ENCODE measurements around the gene ZNF516. TPM values are rescaled to one million over a fixed set of nuclear protein-coding genes. Genes with fewer than 3 reads are reported as not detected.
A peak's percentile ranks its signal among the peaks of the same experiment; 100 is the strongest.

The ZNF516 gene
- total and polyA plus RNA-seq, 2 of the 13 experiments (the other 11 are each of a cell fraction or from before 2014, with no cell fraction given) = 16.6 to 18.7 TPM

DNA sequence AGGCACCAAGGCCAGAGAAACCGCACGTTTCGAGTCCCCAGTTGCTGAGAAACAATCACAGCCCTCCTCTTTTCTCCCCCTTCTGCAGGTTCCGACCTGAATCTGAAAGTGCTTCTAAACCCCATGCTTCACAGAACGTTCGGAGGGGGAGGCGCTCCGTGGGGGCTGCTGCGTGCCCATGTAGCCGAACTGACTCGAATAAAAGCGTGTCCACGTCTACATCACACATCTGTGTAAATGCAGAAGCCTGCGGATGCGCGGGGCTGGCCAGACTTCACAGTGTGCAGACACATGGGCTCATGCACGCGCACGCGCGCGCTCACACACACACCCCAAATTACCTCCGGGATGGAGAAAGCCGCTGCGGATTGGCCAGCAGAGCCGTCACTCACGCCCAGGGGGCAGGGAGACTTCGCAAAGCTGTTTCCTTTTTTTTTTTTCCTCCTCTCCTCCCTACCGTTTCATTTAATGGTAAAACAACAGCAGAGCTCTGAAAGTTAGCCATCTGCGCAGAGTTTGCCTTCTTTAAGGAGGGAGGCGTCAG is 2.3 kb downstream of the ZNF516 start (continued):
- peak; percentile 30; the same call in 1 of the 2 replicates for TF ChIP-seq AKAP8 (CRISPR knock-in tag; IDR thresholded peaks at IDR 0.05)
- peak; percentile 39 to 70; a peak in 3 of 4 replicates for TF ChIP-seq POLR2A (IDR thresholded peaks at IDR 0.05; ENCODE audit: insufficient read depth in 1 of 2, low read depth in 2 of 2, low read length in 2 of 2)
- TF ChIP-seq ZNF800 (CRISPR knock-in tag; IDR thresholded peaks at IDR 0.05) = 0 out of 2 replicates have a peak, but pooled peaks have one; percentile 7
- TF ChIP-seq ZFP36L1 (CRISPR knock-in tag; IDR thresholded peaks at IDR 0.05) = no peak
- TF ChIP-seq SALL1 (CRISPR knock-in tag; IDR thresholded peaks at IDR 0.05) = 0 out of 2 replicates have a peak, but pooled peaks have one; percentile 30
- no peak for TF ChIP-seq ZNF773 (CRISPR knock-in tag; IDR thresholded peaks at IDR 0.05; ENCODE audit: borderline replicate concordance)
- peak; percentile 82 for TF ChIP-seq GABPB1 (CRISPR knock-in tag; IDR thresholded peaks at IDR 0.05)
- no peak; the same call in 1 of the 2 replicates for TF ChIP-seq PHF8 (CRISPR knock-in tag; IDR thresholded peaks at IDR 0.05)
- TF ChIP-seq, protein P1, sequence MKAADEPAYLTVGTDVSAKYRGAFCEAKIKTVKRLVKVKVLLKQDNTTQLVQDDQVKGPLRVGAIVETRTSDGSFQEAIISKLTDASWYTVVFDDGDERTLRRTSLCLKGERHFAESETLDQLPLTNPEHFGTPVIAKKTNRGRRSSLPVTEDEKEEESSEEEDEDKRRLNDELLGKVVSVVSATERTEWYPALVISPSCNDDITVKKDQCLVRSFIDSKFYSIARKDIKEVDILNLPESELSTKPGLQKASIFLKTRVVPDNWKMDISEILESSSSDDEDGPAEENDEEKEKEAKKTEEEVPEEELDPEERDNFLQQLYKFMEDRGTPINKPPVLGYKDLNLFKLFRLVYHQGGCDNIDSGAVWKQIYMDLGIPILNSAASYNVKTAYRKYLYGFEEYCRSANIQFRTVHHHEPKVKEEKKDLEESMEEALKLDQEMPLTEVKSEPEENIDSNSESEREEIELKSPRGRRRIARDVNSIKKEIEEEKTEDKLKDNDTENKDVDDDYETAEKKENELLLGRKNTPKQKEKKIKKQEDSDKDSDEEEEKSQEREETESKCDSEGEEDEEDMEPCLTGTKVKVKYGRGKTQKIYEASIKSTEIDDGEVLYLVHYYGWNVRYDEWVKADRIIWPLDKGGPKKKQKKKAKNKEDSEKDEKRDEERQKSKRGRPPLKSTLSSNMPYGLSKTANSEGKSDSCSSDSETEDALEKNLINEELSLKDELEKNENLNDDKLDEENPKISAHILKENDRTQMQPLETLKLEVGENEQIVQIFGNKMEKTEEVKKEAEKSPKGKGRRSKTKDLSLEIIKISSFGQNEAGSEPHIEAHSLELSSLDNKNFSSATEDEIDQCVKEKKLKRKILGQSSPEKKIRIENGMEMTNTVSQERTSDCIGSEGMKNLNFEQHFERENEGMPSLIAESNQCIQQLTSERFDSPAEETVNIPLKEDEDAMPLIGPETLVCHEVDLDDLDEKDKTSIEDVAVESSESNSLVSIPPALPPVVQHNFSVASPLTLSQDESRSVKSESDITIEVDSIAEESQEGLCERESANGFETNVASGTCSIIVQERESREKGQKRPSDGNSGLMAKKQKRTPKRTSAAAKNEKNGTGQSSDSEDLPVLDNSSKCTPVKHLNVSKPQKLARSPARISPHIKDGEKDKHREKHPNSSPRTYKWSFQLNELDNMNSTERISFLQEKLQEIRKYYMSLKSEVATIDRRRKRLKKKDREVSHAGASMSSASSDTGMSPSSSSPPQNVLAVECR (CRISPR knock-in tag; IDR thresholded peaks at IDR 0.05; ENCODE audit: borderline replicate concordance) = 0 out of 2 replicates have a peak, but pooled peaks have one; percentile 38
- TF ChIP-seq MTERF4 (CRISPR knock-in tag; IDR thresholded peaks at IDR 0.05) = peak; percentile 54; the same call in 1 of the 2 replicates
- no peak for TF ChIP-seq ZNF569 (CRISPR knock-in tag; IDR thresholded peaks at IDR 0.05; ENCODE audit: borderline replicate concordance)
- TF ChIP-seq TSC22D2 (CRISPR knock-in tag; IDR thresholded peaks at IDR 0.05; ENCODE audit: borderline replicate concordance) = 0 out of 2 replicates have a peak, but pooled peaks have one; percentile 21
- TF ChIP-seq, protein P2, sequence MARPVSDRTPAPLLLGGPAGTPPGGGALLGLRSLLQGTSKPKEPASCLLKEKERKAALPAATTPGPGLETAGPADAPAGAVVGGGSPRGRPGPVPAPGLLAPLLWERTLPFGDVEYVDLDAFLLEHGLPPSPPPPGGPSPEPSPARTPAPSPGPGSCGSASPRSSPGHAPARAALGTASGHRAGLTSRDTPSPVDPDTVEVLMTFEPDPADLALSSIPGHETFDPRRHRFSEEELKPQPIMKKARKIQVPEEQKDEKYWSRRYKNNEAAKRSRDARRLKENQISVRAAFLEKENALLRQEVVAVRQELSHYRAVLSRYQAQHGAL (CRISPR knock-in tag; IDR thresholded peaks at IDR 0.05; ENCODE audit: not compliant biosample characterization) = no peak
- TF ChIP-seq MIXL1 (CRISPR knock-in tag; IDR thresholded peaks at IDR 0.05) = no peak; the same call in 1 of the 2 replicates
- TF ChIP-seq SNAPC4 (CRISPR knock-in tag; IDR thresholded peaks at IDR 0.05) = no peak
- no peak for TF ChIP-seq NR2F6 (IDR thresholded peaks at IDR 0.05)
- TF ChIP-seq NR2F6 (CRISPR knock-in tag; IDR thresholded peaks at IDR 0.05) = no peak
